ENCODE measurements around the gene ELAPOR2. TPM values are rescaled to one million over a fixed set of nuclear protein-coding genes. Genes with fewer than 3 reads are reported as not detected.

Gene ELAPOR2
- 17.3 and 25.4 TPM in 2 replicates for total RNA-seq (2014; rRNA removed; shearing (Covaris generic))

GRCh38 chr7:87059525-87060287, at the start of gene ELAPOR2:
TSS of gene ELAPOR2 (minus strand) at chr7:87059654. CDS start at chr7:87059513, 141 bp downstream.

Other genes with a start within 250 kb of the ELAPOR2 start
- gene DMTF1, start 92.8 kb upstream of the ELAPOR2 start, total RNA-seq (2014; rRNA removed; shearing (Covaris generic)) = 54.1 and 64.4 TPM in 2 replicates
- 36.5 and 42.4 TPM in 2 replicates for gene TMEM243, start 160.1 kb upstream of the ELAPOR2 start, total RNA-seq (2014; rRNA removed; shearing (Covaris generic))